Ovary (tissue), 3 donors: Measurements from ENCODE around the gene MIF4GD.

ENCODE experiments used
- CTCF ChIP-seq, 3 donors: fragments of 450-650 bp in 2 of 3; fragments of 200-600 bp in 1 of 3; IDR thresholded peaks; one replicate each; pipeline versions ENCODE4 v1.5.1 to v1.8.0; 2016 to 2022; ENCODE audit warnings: antibody characterized with exemption in 3 of 3, mild to moderate bottlenecking in 1 of 3
- EP300 ChIP-seq: sonication (generic); formaldehyde crosslinking; IDR thresholded peaks from one replicate; pipeline ENCODE4 v1.6.1; 2017; ENCODE audit warnings: antibody characterized with exemption
- POLR2A ChIP-seq: fragments of 450-650 bp; IDR thresholded peaks from one replicate; pipeline ENCODE4 v1.6.1; 2017; ENCODE audit warnings: antibody characterized with exemption, mild to moderate bottlenecking, moderate library complexity
- donor health status: DM: no; HTN: no; CAD: no.

DNA sequence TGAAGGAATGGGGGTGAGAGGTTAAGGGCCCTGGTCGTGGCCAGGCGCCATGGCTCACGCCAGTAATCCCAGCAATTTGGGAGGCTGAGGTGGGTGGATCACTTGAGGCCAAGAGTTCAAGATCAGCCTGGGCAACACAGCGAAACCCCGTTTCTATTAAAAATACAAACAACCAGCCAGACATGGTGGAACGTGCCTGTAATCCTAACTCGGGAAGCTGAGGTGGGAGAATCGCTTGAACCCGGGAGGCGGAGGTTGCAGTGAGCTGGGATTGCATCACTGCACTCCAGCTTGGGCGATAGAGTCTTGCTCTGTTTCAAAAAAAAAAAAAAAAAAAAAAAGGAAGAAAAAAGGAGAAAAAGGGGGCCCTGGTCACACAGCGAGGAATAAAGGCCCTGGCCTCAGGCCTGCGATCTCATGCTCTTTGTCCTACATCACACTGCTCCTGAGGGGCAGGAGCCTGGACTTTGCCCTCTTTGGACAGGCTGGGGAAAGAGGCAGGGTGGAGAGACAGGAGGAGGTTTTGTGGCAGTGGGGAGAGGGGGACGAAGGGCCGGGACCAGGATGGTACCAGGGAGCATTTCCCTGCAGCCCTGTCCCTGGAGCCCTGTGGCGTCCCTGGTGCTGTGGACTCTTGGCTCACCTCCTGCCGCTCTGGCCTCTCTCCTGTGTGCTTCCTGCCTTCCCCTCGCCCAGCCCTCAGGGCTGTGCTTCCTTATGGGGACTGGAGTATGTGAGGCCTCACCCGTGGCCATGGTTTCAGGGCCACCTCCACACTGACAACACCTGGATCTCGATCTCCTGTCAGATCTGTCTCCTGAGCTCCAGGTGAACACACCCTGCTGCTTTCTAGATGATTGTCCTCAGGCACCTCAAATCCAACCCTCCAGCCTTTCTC is 38.0 kb upstream of the MIF4GD start:
- TF ChIP-seq CTCF (IDR thresholded peaks at IDR 0.05) (no peak), POLR2A (no peak), EP300 (no peak)
